NCI-H1092 (cell line): ENCODE data around the gene MALAT1.
"Not testable (repeated sequence)": the region's sequence is repeated elsewhere in the genome, so short reads cannot be mapped to it uniquely, and the experiment has no call there.

Experiments used
- DNase-seq: peaks from one replicate; lab custom pipeline; 2025; lab: John Stamatoyannopoulos, UW

Gene MALAT1

GRCh38 chr11:65498977-65499712, at the start of gene MALAT1:
MALAT1 (plus strand) TSS chr11:65499045.
- DNase-seq: peak; percentile 93

GRCh38 chr11:65451301-65451700, 47.5 kb upstream of the MALAT1 start:
- not testable (repeated sequence) for DNase-seq

DNA sequence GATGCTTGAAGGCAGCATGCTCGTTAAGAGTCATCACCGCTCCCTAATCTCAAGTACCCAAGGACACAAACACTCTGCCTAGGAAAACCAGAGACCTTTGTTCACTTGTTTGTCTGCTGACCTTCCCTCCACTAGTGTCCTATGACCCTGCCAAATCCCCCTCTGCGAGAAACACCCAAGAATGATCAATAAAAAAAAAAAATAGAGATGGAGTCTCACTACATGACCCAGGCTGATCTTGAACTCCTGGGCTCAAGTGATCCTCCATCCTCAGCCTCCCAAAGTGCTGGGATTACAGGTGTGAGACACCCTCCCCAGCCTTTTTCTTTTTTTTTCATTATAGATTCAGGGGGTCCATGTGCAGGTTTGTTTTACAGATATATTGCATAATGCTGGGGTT, 46.6 kb upstream of the MALAT1 start:
- not testable (repeated sequence) for DNase-seq

DNA sequence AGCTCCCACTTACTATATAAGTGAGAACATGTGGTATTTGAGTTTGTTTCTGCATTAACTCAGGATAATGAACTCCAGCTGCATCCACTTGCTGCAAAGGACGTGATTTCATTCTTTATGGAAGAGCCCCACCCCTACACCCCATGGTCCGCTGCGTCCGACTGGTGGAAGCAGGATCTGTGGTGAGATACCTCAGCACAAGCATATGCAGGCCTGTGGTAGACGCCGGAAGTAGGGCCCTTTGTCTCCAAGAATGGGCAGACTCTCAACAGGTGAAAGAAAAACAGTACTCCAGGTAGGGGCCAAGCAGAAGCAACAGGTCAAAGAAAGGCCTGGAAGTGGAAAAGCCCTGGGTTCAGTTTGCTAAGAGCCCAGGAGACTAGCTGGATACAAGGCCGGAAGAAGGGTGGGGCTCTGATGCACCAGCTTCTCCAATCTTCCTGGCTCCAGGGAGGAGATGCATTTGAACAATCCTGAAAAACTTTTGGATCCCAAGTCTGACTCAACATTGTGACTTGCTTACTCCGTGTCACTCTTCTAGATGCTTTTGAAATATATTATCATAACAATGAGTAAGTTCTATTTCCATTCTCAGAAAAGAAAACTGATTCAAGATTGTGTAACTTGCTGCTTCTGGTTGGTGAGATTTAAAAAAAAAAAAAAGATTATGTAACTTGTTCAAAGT, 45.9 kb upstream of the MALAT1 start:
- DNase-seq: no peak

DNA sequence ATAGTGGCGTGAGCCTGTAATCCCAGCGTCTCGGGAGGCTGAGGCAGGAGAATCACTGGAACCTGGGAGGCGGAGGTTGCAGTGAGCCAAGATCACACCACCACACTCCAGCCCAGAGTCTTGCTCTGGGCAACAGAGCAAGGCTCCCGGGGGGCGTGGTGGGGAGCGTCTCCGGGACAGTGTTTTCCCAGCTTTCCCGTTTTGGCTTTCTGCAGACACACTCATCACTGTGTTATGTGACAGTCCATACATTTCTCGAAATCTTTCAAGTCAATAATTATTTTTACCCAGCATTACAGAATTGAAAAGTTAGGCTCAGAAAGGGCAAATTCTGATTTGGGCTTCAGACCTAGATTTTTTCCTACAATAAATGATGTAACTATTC, 44.5 kb upstream of the MALAT1 start:
- no peak for DNase-seq

GRCh38 chr11:65454696-65455456, 44.0 kb upstream of the MALAT1 start:
- peak; percentile 89 for DNase-seq

DNA sequence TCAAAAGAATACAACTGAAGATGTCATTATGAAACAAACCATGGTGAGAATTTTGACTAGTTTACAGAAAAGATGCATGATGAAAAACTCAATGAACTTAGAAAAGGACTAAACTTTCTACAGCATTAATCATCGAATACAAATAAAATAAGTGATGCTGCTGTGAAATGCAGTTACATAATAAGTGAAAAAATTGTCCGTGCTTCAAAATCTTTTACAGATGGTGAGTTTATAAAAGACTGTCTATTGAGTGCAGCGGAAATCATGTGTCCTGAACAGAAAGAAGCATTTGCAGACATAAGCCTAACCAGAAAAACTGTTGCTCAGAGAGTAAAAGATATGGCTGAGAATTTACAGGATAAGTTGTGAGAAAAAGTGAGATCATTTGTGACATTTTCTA, 42.4 kb upstream of the MALAT1 start:
- DNase-seq: no peak

- DNase-seq: no peak
These were observed 39.3 kb upstream of the MALAT1 start for GRCh38 chr11:65459552-65459951.

DNA sequence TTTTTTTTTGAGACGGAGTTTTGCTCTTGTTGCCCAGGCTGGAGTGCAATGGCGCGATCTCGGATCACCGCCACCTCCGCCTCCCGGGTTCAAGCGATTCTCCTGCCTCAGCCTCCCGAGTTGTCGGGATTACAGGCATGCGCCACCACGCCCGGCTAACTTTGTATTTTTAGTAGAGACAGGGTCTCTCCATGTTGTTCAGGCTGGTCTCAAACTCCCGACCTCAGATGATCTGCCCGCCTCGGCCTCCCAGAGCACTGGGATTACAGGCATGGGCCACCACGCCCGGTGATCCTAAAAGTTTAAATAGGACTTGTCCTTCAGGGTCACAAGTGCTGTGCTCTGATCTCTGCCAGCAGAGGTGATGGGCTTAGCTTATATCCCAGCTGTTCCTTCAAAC, 33.4 kb upstream of the MALAT1 start:
- DNase-seq: not testable (repeated sequence)

- not testable (repeated sequence) for DNase-seq
These were observed 31.5 kb upstream of the MALAT1 start for GRCh38 chr11:65467306-65467705.

DNA sequence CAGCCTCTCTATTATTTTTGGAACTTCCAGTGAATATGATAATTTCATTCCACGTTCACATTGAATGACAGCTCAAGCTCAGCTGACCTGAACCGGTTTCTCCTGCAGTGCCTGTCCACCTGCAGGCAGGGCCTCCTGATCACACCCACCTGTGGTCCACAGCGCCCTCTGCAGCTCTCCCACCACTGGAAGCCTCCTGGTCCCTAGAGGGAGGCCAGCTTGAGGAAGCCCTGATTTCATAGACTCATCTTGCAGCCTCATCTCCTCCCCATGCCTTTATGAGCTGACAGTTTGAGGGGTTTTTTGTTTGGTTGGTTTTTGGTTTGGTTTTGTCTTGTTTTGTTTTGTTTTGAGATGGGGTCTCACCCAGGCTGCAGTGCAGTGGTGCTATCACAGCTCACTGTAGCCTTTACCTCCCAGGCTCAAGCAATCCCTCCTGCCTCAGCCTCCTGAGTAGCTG, 29.9 kb upstream of the MALAT1 start:
- no peak for DNase-seq

DNA sequence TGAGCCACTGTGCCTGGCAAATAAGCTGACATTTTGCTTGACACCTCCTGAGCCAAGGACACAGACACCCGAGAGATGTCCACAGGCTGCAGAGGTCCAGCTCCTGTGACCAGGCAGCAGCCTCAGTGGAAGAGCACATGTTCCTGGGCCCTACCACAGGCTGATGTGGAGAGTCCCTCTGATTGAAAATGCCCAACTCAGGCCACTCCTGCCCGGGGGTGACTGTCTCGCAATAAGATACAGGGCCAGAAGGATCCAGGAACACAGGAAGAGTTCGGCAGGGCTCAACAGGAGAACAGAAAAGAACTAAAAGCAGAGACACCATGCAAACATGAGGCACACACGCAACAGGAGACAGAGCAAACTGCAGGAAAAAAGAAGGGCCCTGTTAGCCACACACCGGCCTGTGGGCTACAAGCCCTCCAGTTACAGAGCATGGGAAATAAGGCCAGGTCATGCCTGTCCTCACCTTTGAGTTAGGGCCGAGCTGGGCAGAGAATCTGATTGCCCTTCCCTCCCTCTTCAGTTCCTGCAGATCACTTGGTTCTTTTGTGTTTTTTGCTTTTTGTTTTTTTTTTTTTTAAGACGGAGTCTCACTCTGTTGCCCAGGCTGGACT, 28.3 kb upstream of the MALAT1 start:
- no peak for DNase-seq

- peak; percentile 36 for DNase-seq
These were observed 27.4 kb upstream of the MALAT1 start for GRCh38 chr11:65471447-65471891.

GRCh38 chr11:65472588-65473277, 26.1 kb upstream of the MALAT1 start:
- not testable (repeated sequence) for DNase-seq

DNA sequence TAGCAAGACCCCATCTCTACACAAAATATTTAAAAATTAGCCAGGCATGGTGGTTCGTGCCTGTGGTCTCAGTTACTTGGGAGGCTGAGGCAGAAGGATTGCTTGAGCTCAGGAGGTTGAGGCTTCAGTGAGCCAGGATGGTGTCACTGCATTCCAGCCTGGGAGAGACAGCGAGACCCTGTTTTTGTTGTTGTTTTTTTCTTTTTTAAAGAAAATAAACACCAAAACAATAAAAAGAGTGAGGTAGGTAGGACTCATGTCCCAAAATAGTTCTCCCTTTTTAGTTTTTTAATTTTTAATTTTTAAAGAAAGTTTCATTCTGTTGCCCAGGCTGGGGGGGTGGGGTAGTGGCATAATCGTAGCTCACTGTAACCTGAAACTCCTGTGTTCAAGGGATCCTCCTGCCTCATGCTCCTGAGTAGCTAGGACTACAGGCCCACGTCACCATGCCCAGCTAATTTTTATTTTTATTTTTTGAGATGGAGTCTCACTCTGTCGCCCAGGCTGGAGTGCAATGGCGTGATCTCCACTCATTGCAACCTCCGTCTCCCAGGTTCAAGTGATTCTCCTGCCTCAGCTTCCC, 25.5 kb upstream of the MALAT1 start:
- DNase-seq: no peak

DNA sequence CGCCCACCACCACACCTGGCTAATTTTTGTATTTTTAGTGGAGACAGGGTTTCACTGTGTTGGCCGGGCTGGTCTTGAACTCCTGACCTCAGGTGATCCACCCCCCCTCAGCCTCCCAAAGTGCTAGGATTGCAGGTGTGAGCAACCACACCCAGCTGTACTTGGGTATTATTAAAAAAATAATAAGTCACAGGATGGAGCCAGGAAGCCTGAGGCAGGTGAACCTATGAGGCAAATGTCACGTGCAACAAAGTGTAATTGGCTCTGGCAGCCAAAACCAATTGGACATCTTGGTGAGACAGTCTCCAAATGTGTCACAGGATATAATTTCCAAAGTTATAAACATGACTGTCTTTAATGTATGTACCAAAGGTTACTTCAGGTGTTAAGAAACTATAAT, 24.0 kb upstream of the MALAT1 start:
- DNase-seq: no peak

GRCh38 chr11:65476632-65477148, 22.2 kb upstream of the MALAT1 start:
- DNase-seq: no peak

- DNase-seq: peak; percentile 90
These were observed 21.5 kb upstream of the MALAT1 start for GRCh38 chr11:65477149-65477965.

DNA sequence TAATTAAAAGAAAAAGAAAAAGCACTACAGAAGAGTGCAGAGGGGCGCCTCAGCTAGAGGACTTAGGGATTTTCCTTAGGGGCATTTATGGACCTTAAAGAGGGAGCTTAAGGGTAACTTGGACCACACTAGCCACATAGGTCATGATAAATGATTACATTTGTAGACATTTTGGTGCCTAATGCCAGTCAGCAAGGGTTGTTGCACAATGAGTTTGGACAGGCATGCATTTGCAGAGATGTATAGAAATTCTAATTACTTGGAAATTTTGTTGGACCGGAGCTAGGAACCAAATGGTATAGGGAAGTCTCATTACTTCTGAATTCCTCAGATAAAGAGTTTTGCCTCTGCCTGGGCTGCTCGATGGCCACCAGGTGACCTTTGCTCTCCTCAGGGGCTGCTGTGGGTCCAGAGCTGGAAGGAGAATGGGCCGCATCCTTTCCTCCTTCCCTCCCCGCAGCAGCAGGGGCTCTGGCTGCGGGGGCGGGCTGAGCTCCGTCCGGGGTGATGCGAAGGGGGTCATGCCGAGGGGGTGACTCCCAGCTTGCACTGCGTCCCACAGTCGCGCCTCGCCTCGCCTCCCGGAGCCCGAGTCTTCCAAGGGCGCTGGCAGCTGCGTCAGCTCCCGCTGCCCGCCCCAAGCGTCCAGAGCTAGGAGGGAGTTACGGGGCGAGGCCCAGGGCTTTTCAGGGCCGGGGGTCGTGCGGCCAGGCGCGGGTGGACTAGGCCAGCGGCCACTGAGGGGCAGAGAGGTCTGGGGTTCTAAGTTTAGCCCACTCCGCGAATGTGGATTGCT, 20.3 kb upstream of the MALAT1 start:
- no peak for DNase-seq
